A673 (cell line): ENCODE data around the gene RIIAD1. TPM values are rescaled to one million over a fixed set of nuclear protein-coding genes. Genes with fewer than 3 reads are reported as not detected.

Source experiments
- BruUV-seq: library from RNA; stranded (reverse); fragments of 400-500 nt; replicated peaks from 2 replicates; lab custom pipeline; 2021; lab: Mats Ljungman, UMichigan
- CTCF ChIA-PET: fragments of 300-600 bp; sonication (Branson Sonifier 250); formaldehyde crosslinking; loops from one replicate; lab custom pipeline; 2022; ENCODE audit warnings: antibody characterized with exemption; lab: Charles Lee
- POLR2A ChIA-PET: fragments of 300-600 bp; sonication (Branson Sonifier 250); formaldehyde crosslinking; loops from one replicate; lab custom pipeline; 2022; ENCODE audit warnings: antibody characterized with exemption; ENCODE audit not compliant: low non-redundant PET; lab: Charles Lee
- DNase-seq: peaks from one replicate; pipeline ENCODE4 v3.0.0-alpha.2; 2015; ENCODE audit warnings: low spot score
- H3K27ac ChIP-seq: fragments of 200-600 bp; sonication (generic); 2 replicates; pipeline ENCODE4 v1.5.1; 2016; ENCODE audit warnings: mixed run types, low read depth, mild to moderate bottlenecking, mixed read lengths, antibody characterized with exemption, low read length; ENCODE audit not compliant: poor library complexity, severe bottlenecking
- H3K27me3 ChIP-seq: fragments of 200-600 bp; sonication (generic); replicated peaks from 2 replicates; pipeline ENCODE4 v1.6.1; 2017; ENCODE audit warnings: mixed run types, low read depth, mild to moderate bottlenecking, mixed read lengths, antibody characterized with exemption, low read length; ENCODE audit not compliant: insufficient read depth, poor library complexity
- H3K36me3 ChIP-seq: fragments of 200-600 bp; sonication (generic); 2 replicates; pipeline ENCODE4 v1.6.1; 2016; ENCODE audit warnings: mixed run types, mild to moderate bottlenecking, mixed read lengths, antibody characterized with exemption, low read length; ENCODE audit not compliant: insufficient read depth, poor library complexity, severe bottlenecking
- H3K4me1 ChIP-seq: fragments of 200-600 bp; sonication (generic); 2 replicates; pipeline ENCODE4 v1.6.1; 2017; ENCODE audit warnings: mixed run types, mild to moderate bottlenecking, mixed read lengths, antibody characterized with exemption, low read length; ENCODE audit not compliant: insufficient read depth, poor library complexity, severe bottlenecking
- H3K4me3 ChIP-seq: fragments of 200-600 bp; sonication (generic); 2 replicates; pipeline ENCODE4 v1.5.1; 2016; ENCODE audit warnings: low read depth, mixed run types, mild to moderate bottlenecking, mixed read lengths, low read length; ENCODE audit not compliant: poor library complexity, severe bottlenecking
- H3K9me3 ChIP-seq: fragments of 200-600 bp; sonication (generic); 2 replicates; pipeline ENCODE4 v1.6.1; 2016; ENCODE audit warnings: mixed run types, low read depth, mild to moderate bottlenecking, mixed read lengths, antibody characterized with exemption, low read length; ENCODE audit not compliant: poor library complexity, severe bottlenecking
- CTCF ChIP-seq: fragments of 300-800, 200-600 bp; sonication (generic); conservative IDR thresholded peaks from 2 replicates; pipeline ENCODE4 v1.5.1; 2017; ENCODE audit warnings: low read depth, mild to moderate bottlenecking, antibody characterized with exemption, low read length, moderate library complexity, mixed read lengths
- EZH2 ChIP-seq: fragments of 200-600 bp; sonication (generic); IDR thresholded peaks from 2 replicates; pipeline ENCODE4 v1.6.1; 2017; ENCODE audit warnings: borderline replicate concordance, low read depth, mild to moderate bottlenecking, mixed read lengths, antibody characterized with exemption, low read length; ENCODE audit not compliant: poor library complexity, severe bottlenecking
- intact Hi-C: fragments of 100-400 bp; cut with micrococcal nuclease; formaldehyde crosslinking; loops from one replicate; pipeline ENCODE4 v1.10.0; 2022; ENCODE audit not compliant: unreplicated experiment
- total RNA-seq: library from RNA; stranded (reverse); gene quantifications from 2 replicates; pipeline ENCODE4 v1.2.3, GENCODE V29; 2021

The RIIAD1 gene
- total RNA-seq, 1 experiment from 2014 or later, result not detected

- H3K27ac ChIP-seq, result no peak overlapping the region
- peak; percentile 45 for DNase-seq
- TF ChIP-seq CTCF (peak; percentile 67), EZH2 (no peak)
- no peaks in the 10 kb centered on the region for H3K9me3 ChIP-seq
- ChIA-PET POLR2A (no interaction called here), CTCF (no interaction called here)
- H3K27me3 ChIP-seq, result no peaks in the 10 kb centered on the region
- H3K36me3 ChIP-seq, result peaks cover 26% of the 10 kb centered on the region
- intact Hi-C loops, result no loop called here
- no peaks in the 10 kb centered on the region for H3K4me1 ChIP-seq
- H3K4me3 ChIP-seq, result no peak overlapping the region
- BruUV-seq, result no TSS peak
Observed at GRCh38 chr1:151693057-151693651, 28.2 kb upstream of the RIIAD1 start.

- Histone ChIP-seq H3K27ac (no peak overlapping the region), H3K4me1 (no peaks in the 10 kb centered on the region), H3K27me3 (no peaks in the 10 kb centered on the region), H3K9me3 (no peaks in the 10 kb centered on the region), H3K36me3 (peaks cover 15% of the 10 kb centered on the region), H3K4me3 (no peak overlapping the region)
- intact Hi-C loops, result no loop called here
- no peak for DNase-seq
- BruUV-seq, result no TSS peak
- TF ChIP-seq EZH2, result no peak
- no peak for TF ChIP-seq CTCF
- CTCF ChIA-PET, result no interaction called here
- POLR2A ChIA-PET, result no interaction called here
Observed at GRCh38 chr1:151701515-151701914, 19.8 kb upstream of the RIIAD1 start.

- Histone ChIP-seq H3K4me3 (no peak overlapping the region), H3K4me1 (no peaks in the 10 kb centered on the region), H3K9me3 (no peaks in the 10 kb centered on the region), H3K27ac (no peak overlapping the region), H3K36me3 (peaks cover 7% of the 10 kb centered on the region), H3K27me3 (no peaks in the 10 kb centered on the region)
- ChIA-PET POLR2A (no interaction called here), CTCF (no interaction called here)
- no peak for DNase-seq
- BruUV-seq, result no TSS peak
- intact Hi-C loops, result no loop called here
- TF ChIP-seq EZH2 (no peak), CTCF (no peak)
Observed at GRCh38 chr1:151702936-151703335, 18.4 kb upstream of the RIIAD1 start.
